B cell (primary cell): Measurements from ENCODE around the gene C16orf54. TPM values are rescaled to one million over a fixed set of nuclear protein-coding genes. Genes with fewer than 3 reads are reported as not detected.
A peak's percentile ranks its signal among the peaks of the same experiment; 100 is the strongest.

Experiments used
- ATAC-seq: fragments of 200-7000 bp; cut with Tn5 transposase; one replicate; pipeline ENCODE4 v1.10.0; 2021; ENCODE audit warnings: low read depth, mild to moderate bottlenecking, moderate number of reproducible peaks, moderate library complexity
- CTCF ChIA-PET: fragments of 350-600 bp; sonication (Branson Sonifier 250); formaldehyde crosslinking; loops from one replicate; lab custom pipeline; 2021; ENCODE audit warnings: antibody characterized with exemption, inconsistent platforms; lab: Charles Lee
- POLR2A ChIA-PET: fragments of 350-600 bp; sonication (Branson Sonifier 250); formaldehyde crosslinking; loops from one replicate; lab custom pipeline; 2021; ENCODE audit warnings: antibody characterized with exemption; lab: Charles Lee
- DNase-seq: peaks from one replicate; pipeline ENCODE4 v3.0.0; 2013
- H2AFZ ChIP-seq: 2 replicates; pipeline ENCODE4 v1.6.1; 2012; ENCODE audit warnings: mild to moderate bottlenecking, low read depth, low read length; ENCODE audit not compliant: insufficient read depth, poor library complexity, severe bottlenecking
- H3K27ac ChIP-seq, 2 donors: 1 replicate in 1 of 2; 2 replicates in 1 of 2; pipeline ENCODE4 v1.5.1; 2012 to 2013; ENCODE audit warnings: low read length in 2 of 2, mild to moderate bottlenecking in 2 of 2, moderate library complexity in 1 of 2
- H3K27me3 ChIP-seq, 4 experiments: fragments of 200-600 bp in 1 of 4; sonication (generic) in 1 of 4; replicated peaks in 1 of 4; 1 replicate in 2 of 4; 2 replicates in 2 of 4; pipeline versions ENCODE4 v1.6.1 to v1.7.0; 2013 to 2016; ENCODE audit warnings: low read length in 3 of 4, mild to moderate bottlenecking in 2 of 4, mixed read lengths in 1 of 4, moderate library complexity in 1 of 4; ENCODE audit not compliant: insufficient read depth in 4 of 4, control insufficient read depth in 3 of 4; ENCODE audit errors: control extremely low read depth in 1 of 4
- H3K36me3 ChIP-seq, 2 experiments: replicated peaks in 1 of 2; 1 replicate in 1 of 2; 2 replicates in 1 of 2; pipeline versions ENCODE4 v1.6.1 to v1.7.1; 2013; ENCODE audit warnings: low read length in 1 of 2; ENCODE audit not compliant: insufficient read depth in 2 of 2, control insufficient read depth in 1 of 2; ENCODE audit errors: control extremely low read depth in 1 of 2, extremely low read depth in 1 of 2
- H3K4me1 ChIP-seq, 2 donors: fragments of 200-600 bp in 1 of 2; sonication (generic) in 1 of 2; 1 replicate in 1 of 2; 2 replicates in 1 of 2; pipeline versions ENCODE4 v1.5.1 to v1.6.1; 2013 to 2017; ENCODE audit warnings: low read length in 2 of 2; ENCODE audit not compliant: control insufficient read depth in 2 of 2, insufficient read depth in 2 of 2
- H3K4me2 ChIP-seq: replicated peaks from 2 replicates; pipeline ENCODE3; 2012; ENCODE audit warnings: mild to moderate bottlenecking, low read depth, low read length; ENCODE audit not compliant: poor library complexity, severe bottlenecking
- H3K4me3 ChIP-seq, 5 experiments: fragments of 200-600 bp in 1 of 5; sonication (generic) in 1 of 5; 1 replicate in 3 of 5; 2 replicates in 2 of 5; pipeline versions ENCODE4 v1.5.1 to v1.7.0; 2011 to 2016; ENCODE audit warnings: low read length in 4 of 5, mild to moderate bottlenecking in 4 of 5, low read depth in 2 of 5, control low read depth in 1 of 5, moderate library complexity in 1 of 5; ENCODE audit not compliant: insufficient read depth in 1 of 5; ENCODE audit errors: control extremely low read depth in 1 of 5, extremely low read depth in 1 of 5
- H3K79me2 ChIP-seq: fragments of 200-600 bp; sonication (generic); one replicate; pipeline ENCODE4 v1.6.0; 2016; ENCODE audit warnings: low read length; ENCODE audit not compliant: control insufficient read depth, insufficient read depth
- H3K9ac ChIP-seq: fragments of 200-600 bp; sonication (generic); 2 replicates; pipeline ENCODE4 v1.6.1; 2017; ENCODE audit warnings: mild to moderate bottlenecking, low read length, moderate library complexity
- H3K9me3 ChIP-seq, 3 donors: one replicate each; pipeline versions ENCODE4 v1.6.1 to v1.7.1; 2013; ENCODE audit warnings: low read length in 2 of 3; ENCODE audit not compliant: control insufficient read depth in 2 of 3, insufficient read depth in 1 of 3; ENCODE audit errors: control extremely low read depth in 1 of 3
- H4K20me1 ChIP-seq: 2 replicates; pipeline ENCODE4 v1.6.0; 2012; ENCODE audit warnings: mild to moderate bottlenecking, low read length; ENCODE audit not compliant: insufficient read depth, control insufficient read depth, poor library complexity, severe bottlenecking
- H3K27ac Mint-ChIP-seq: one replicate; pipeline ENCODE4 v1.8.0; 2021; ENCODE audit warnings: mixed read lengths
- H3K27me3 Mint-ChIP-seq: one replicate; pipeline ENCODE4 v1.8.0; 2021; ENCODE audit warnings: mixed read lengths
- H3K4me1 Mint-ChIP-seq: one replicate; pipeline ENCODE4 v1.8.0; 2021; ENCODE audit warnings: mixed read lengths
- H3K4me3 Mint-ChIP-seq: one replicate; pipeline ENCODE4 v1.8.0; 2021; ENCODE audit warnings: mixed read lengths
- H3K9me3 Mint-ChIP-seq: one replicate; pipeline ENCODE4 v1.8.0; 2022; ENCODE audit warnings: mixed read lengths; ENCODE audit not compliant: insufficient read depth
- CTCF ChIP-seq: fragments of 200-600 bp; IDR thresholded peaks from one replicate; pipeline ENCODE4 v1.8.0; 2022; ENCODE audit warnings: antibody characterized with exemption, mild to moderate bottlenecking
- EZH2 ChIP-seq: IDR thresholded peaks from 2 replicates; pipeline ENCODE4 v1.6.1; 2012; ENCODE audit warnings: borderline replicate concordance, low read depth, mild to moderate bottlenecking, moderate library complexity, low read length; ENCODE audit not compliant: insufficient read depth, poor library complexity, severe bottlenecking
- WGBS: methylation state at CpG from one replicate; pipeline ENCODE4 v1.1.5; 2013; ENCODE audit warnings: missing lambda C conversion rate; ENCODE audit not compliant: insufficient coverage; 5-methylcytosine and 5-hydroxymethylcytosine counted together
- intact Hi-C: fragments of 100-400 bp; cut with micrococcal nuclease; formaldehyde crosslinking; loops from one replicate; pipeline ENCODE4 v1.10.0; 2022
- polyA plus RNA-seq: library from polyadenylated mRNA; depleted of rRNA; stranded (reverse); fragments of >200 nt; gene quantifications from 2 replicates; pipeline ENCODE4 v1.2.3, GENCODE V29; 2012
- total RNA-seq, 2 donors: library from RNA; stranded (reverse); fragments of 120-200 nt in 1 of 2; gene quantifications; 1 replicate in 1 of 2; 2 replicates in 1 of 2; pipeline versions ENCODE4 v1.2.3 to v1.2.4, GENCODE V29; 2013 to 2022

The C16orf54 gene
- total and polyA plus RNA-seq, 2 donors (not counting 1 experiment from before 2014, with no cell fraction given), result 44.0 to 68.3 TPM

DNA sequence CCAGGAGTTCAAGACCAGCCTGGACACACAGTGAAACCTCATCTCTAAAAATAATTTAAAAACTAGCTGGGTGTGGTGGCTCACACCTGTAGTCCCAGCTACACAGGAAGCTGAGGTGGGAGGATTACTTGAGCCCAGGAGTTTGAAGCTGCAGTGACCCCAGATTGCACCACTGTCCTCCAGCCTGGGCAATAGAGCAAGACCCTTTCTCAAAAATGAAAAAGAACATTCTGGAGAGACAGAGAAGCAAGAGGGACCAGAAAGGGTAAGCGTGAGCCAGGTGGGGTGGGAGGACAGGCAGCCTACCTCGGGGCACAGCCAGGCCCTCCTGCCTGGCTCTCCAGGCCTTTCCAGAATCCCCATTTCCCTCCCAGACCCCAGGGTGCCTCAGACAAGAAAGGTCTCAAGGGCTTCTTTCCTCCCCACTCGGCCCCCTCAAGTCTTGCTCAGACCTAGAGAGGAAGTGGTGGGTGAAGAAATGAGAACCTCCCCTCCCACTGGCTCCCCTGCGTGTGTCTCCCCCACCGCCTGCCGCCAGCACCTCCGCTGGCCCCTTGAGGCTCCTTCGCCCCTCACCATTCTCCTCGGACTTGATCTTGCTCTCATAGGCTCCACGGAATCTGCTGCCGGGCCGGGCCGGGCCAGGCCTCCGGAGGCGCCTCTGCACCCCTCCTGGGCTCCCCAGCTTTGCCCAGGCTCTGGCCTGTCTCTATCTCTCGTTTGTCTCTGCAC is 503 bp downstream of the C16orf54 start:
- ChIA-PET POLR2A (interaction anchor here (1.0 to 3.0 kb wide), 5 partner anchors 14 to 1372 kb away, joined by 3 to 14 read pairs (median 10); partner anchors contain the start of genes KAT8 and KIF22), CTCF (interaction anchor here (0.6 to 1.3 kb wide), 6 partner anchors 14 to 62 kb away, joined by 3 to 6 read pairs (median 4); no protein-coding TSS in a partner anchor)
- ATAC-seq, result peak; percentile 65
- Histone ChIP-seq H3K27me3 (no peaks in the 10 kb centered on the region), H3K4me1 (peaks cover 49 to 65% of the 10 kb centered on the region in 2 donors), H3K4me2 (peak overlapping the region; percentile 81), H3K9ac (peak overlapping the region; percentile 99), H3K9me3 (peaks cover 0 to 11% (median 0%) of the 10 kb centered on the region in 3 donors), H3K79me2 (peaks cover 66% of the 10 kb centered on the region), H3K27ac (peak overlapping the region; percentile 95), H3K4me3 (peak overlapping the region; percentile 91 to 100 (median 97)), H3K36me3 (peaks cover 2 to 54% of the 10 kb centered on the region in 2 experiments), H4K20me1 (peaks cover 35% of the 10 kb centered on the region), H2AFZ (peak overlapping the region; percentile 75)
- no peaks in the 10 kb centered on the region for H3K27me3 Mint-ChIP-seq
- H3K4me1 Mint-ChIP-seq, result peaks cover 70% of the 10 kb centered on the region
- DNase-seq, result peak; percentile 77
- H3K9me3 Mint-ChIP-seq, result no peaks in the 10 kb centered on the region
- intact Hi-C loops, result loop anchor here (1.0 to 5.0 kb wide), 3 partner anchors 9 to 117 kb away; partner anchors contain the start of gene CDIPT
- peak overlapping the region; percentile 99 for H3K27ac Mint-ChIP-seq
- WGBS, result under 1% methylated on average over 15 of the region's 16 CpGs
- TF ChIP-seq EZH2, result no peak
- no peak for TF ChIP-seq CTCF
- peak overlapping the region; percentile 99 for H3K4me3 Mint-ChIP-seq
